HCT116 (cell line): ENCODE results near the gene APOA1. TPM values are rescaled to one million over a fixed set of nuclear protein-coding genes. Genes with fewer than 3 reads are reported as not detected.

Source experiments
- ATAC-seq: fragments of 200-7000 bp; cut with Tn5 transposase; 2 replicates; pipeline ENCODE4 v1.9.1; 2020; ENCODE audit warnings: mild to moderate bottlenecking, moderate library complexity
- BruUV-seq: library from RNA; stranded (reverse); fragments of 400-500 nt; replicated peaks from 2 replicates; lab custom pipeline; 2021; lab: Mats Ljungman, UMichigan
- CTCF ChIA-PET: fragments of 300-600 bp; sonication (Branson Sonifier 250); formaldehyde crosslinking; loops from one replicate; lab custom pipeline; 2021; ENCODE audit warnings: antibody characterized with exemption; lab: Charles Lee
- POLR2A ChIA-PET: fragments of 300-600, 350-600 bp; sonication (Branson Sonifier 250); formaldehyde crosslinking; loops from one replicate; lab custom pipeline; 2021; ENCODE audit warnings: antibody characterized with exemption; lab: Charles Lee
- RAD21 ChIA-PET, 2 experiments: fragments of 300-600 bp; sonication (Branson Sonifier 250); formaldehyde crosslinking; loops; one replicate each; lab custom pipeline; 2023; ENCODE audit warnings: low total read pairs in 2 of 2; ENCODE audit not compliant: uncharacterized antibody in 2 of 2, unreplicated experiment in 2 of 2, low non-redundant PET in 1 of 2; lab: Charles Lee
- DNase-seq: peaks from one replicate; pipeline ENCODE4 v3.0.0-alpha.2; 2010; ENCODE audit warnings: low read depth, low spot score
- H2AFZ ChIP-seq: fragments of 200-600 bp; shearing (Covaris generic), sonication (generic); 2 replicates; pipeline ENCODE4 v1.6.1; 2017; ENCODE audit warnings: low read depth, mixed run types, mixed read lengths, antibody characterized with exemption, low read length; ENCODE audit not compliant: poor library complexity, severe bottlenecking
- H3K27ac ChIP-seq: 2 replicates; pipeline ENCODE4 v1.5.1; 2012; ENCODE audit warnings: low read depth, low read length
- H3K27me3 ChIP-seq: fragments of 200-600 bp; sonication (generic); 2 replicates; pipeline ENCODE4 v1.6.1; 2016; ENCODE audit warnings: mixed run types, low read length, mixed read lengths; ENCODE audit not compliant: insufficient read depth
- H3K36me3 ChIP-seq, 2 experiments: fragments of 200-500 bp in 1 of 2; fragments of 200-600 bp in 1 of 2; sonication (Bioruptor generic) in 1 of 2; sonication (generic) in 1 of 2; 2 replicates each; pipeline versions ENCODE4 v1.5.1 to v1.6.1; 2014 to 2016; ENCODE audit warnings: low read length in 2 of 2, inconsistent platforms in 1 of 2, mixed read lengths in 1 of 2, mixed run types in 1 of 2; ENCODE audit not compliant: insufficient read depth in 2 of 2, control insufficient read depth in 1 of 2
- H3K4me1 ChIP-seq, 2 experiments: fragments of 200-600 bp in 1 of 2; sonication (generic) in 1 of 2; 2 replicates each; pipeline versions ENCODE4 v1.5.1 to v1.6.1; 2012 to 2017; ENCODE audit warnings: low read length in 2 of 2, inconsistent platforms in 1 of 2, mild to moderate bottlenecking in 1 of 2, mixed read lengths in 1 of 2, mixed run types in 1 of 2, moderate library complexity in 1 of 2; ENCODE audit not compliant: insufficient read depth in 2 of 2, control insufficient read depth in 1 of 2
- H3K4me2 ChIP-seq: fragments of 200-600 bp; sonication (generic); 2 replicates; pipeline ENCODE4 v1.6.1; 2017; ENCODE audit warnings: mixed run types, low read length, mixed read lengths
- H3K4me3 ChIP-seq, 2 experiments: fragments of 200-600 bp in 1 of 2; sonication (generic) in 1 of 2; replicated peaks in 1 of 2; 2 replicates each; pipeline ENCODE4 v1.5.1; 2011 to 2016; ENCODE audit warnings: low read length in 2 of 2, control low read depth in 1 of 2, low read depth in 1 of 2, mild to moderate bottlenecking in 1 of 2, mixed read lengths in 1 of 2, mixed run types in 1 of 2
- H3K79me2 ChIP-seq: fragments of 200-600 bp; sonication (generic); 2 replicates; pipeline ENCODE4 v1.6.1; 2017; ENCODE audit warnings: mild to moderate bottlenecking, mixed run types, low read length, moderate library complexity, mixed read lengths; ENCODE audit not compliant: insufficient read depth
- H3K9ac ChIP-seq: fragments of 200-600 bp; sonication (generic); 2 replicates; pipeline ENCODE4 v1.6.1; 2016; ENCODE audit warnings: low read length, mixed read lengths
- H3K9me2 ChIP-seq: fragments of 200-600 bp; sonication (generic), shearing (Covaris generic); 2 replicates; pipeline ENCODE4 v1.6.1; 2017; ENCODE audit warnings: mixed run types, mild to moderate bottlenecking, moderate library complexity; ENCODE audit not compliant: insufficient read depth
- H3K9me3 ChIP-seq, 2 experiments: fragments of 200-500 bp in 1 of 2; fragments of 200-600 bp in 1 of 2; sonication (Bioruptor generic) in 1 of 2; sonication (generic) in 1 of 2; 2 replicates each; pipeline ENCODE4 v1.6.1; 2014 to 2017; ENCODE audit warnings: low read length in 2 of 2, mixed read lengths in 2 of 2, inconsistent platforms in 1 of 2, low read depth in 1 of 2, mild to moderate bottlenecking in 1 of 2, mixed run types in 1 of 2, moderate library complexity in 1 of 2; ENCODE audit not compliant: control insufficient read depth in 1 of 2, insufficient read depth in 1 of 2
- H4K20me1 ChIP-seq: fragments of 200-600 bp; sonication (generic), shearing (Covaris generic); 2 replicates; pipeline ENCODE4 v1.6.1; 2017; ENCODE audit warnings: mixed run types, mild to moderate bottlenecking, moderate library complexity; ENCODE audit not compliant: insufficient read depth
- CBX3 ChIP-seq: IDR thresholded peaks from 2 replicates; pipeline ENCODE4 v1.6.1; 2012; ENCODE audit warnings: low read depth
- CEBPB ChIP-seq: IDR thresholded peaks from 2 replicates; pipeline ENCODE4 v1.6.1; 2012; ENCODE audit warnings: low read depth
- CTCF ChIP-seq, 3 experiments: fragments of 200-600 bp in 1 of 3; sonication (generic) in 1 of 3; IDR thresholded peaks in 2 of 3; conservative IDR thresholded peaks in 1 of 3; 2 replicates each; pipeline ENCODE4 v1.5.1; 2012 to 2017; ENCODE audit warnings: low read depth in 2 of 3, low read length in 2 of 3, antibody characterized with exemption in 1 of 3, borderline replicate concordance in 1 of 3, control low read depth in 1 of 3, mild to moderate bottlenecking in 1 of 3, mixed read lengths in 1 of 3, mixed run types in 1 of 3, moderate library complexity in 1 of 3; ENCODE audit not compliant: insufficient read depth in 1 of 3
- EGR1 ChIP-seq: IDR thresholded peaks from 2 replicates; pipeline ENCODE4 v1.6.1; 2012; ENCODE audit warnings: low read depth
- ELF1 ChIP-seq: IDR thresholded peaks from 2 replicates; pipeline ENCODE4 v1.6.1; 2012; ENCODE audit warnings: low read depth, borderline replicate concordance
- EZH2 ChIP-seq: fragments of 200-600 bp; sonication (generic); IDR thresholded peaks from 2 replicates; pipeline ENCODE4 v1.6.1; 2017; ENCODE audit warnings: antibody characterized with exemption, mixed run types
- FOSL1 ChIP-seq: IDR thresholded peaks from 2 replicates; pipeline ENCODE4 v1.6.1; 2012; ENCODE audit warnings: low read depth
- POLR2A ChIP-seq: IDR thresholded peaks from 2 replicates; pipeline ENCODE4 v1.7.0; 2011; ENCODE audit warnings: borderline replicate concordance; ENCODE audit not compliant: insufficient read depth, insufficient read length; ENCODE audit errors: extremely low read depth
- POLR2AphosphoS5 ChIP-seq: IDR thresholded peaks from 2 replicates; pipeline ENCODE4 v1.6.1; 2011; ENCODE audit warnings: mild to moderate bottlenecking, low read depth, low read length, moderate library complexity
- RAD21 ChIP-seq: IDR thresholded peaks from 2 replicates; pipeline ENCODE4 v1.6.1; 2012; ENCODE audit warnings: low read depth, mild to moderate bottlenecking
- SIN3A ChIP-seq: IDR thresholded peaks from 2 replicates; pipeline ENCODE4 v1.6.1; 2012; ENCODE audit warnings: low read depth
- SRF ChIP-seq: IDR thresholded peaks from 2 replicates; pipeline ENCODE4 v1.6.1; 2012; ENCODE audit warnings: low read depth
- TCF7L2 ChIP-seq: IDR thresholded peaks from 2 replicates; pipeline ENCODE4 v1.7.0; 2011; ENCODE audit warnings: borderline replicate concordance, inconsistent platforms; ENCODE audit not compliant: insufficient read depth, insufficient read length; ENCODE audit errors: extremely low read depth
- YY1 ChIP-seq: IDR thresholded peaks from 2 replicates; pipeline ENCODE4 v1.6.1; 2011; ENCODE audit warnings: low read length, low read depth, moderate library complexity, mild to moderate bottlenecking; ENCODE audit not compliant: insufficient replicate concordance; ENCODE audit errors: extremely low read depth
- ZFX ChIP-seq: fragments of 450-650 bp; IDR thresholded peaks from 2 replicates; pipeline ENCODE4 v1.6.1; 2017
- ZNF274 ChIP-seq: fragments of 200-500 bp; sonication (Bioruptor generic); IDR thresholded peaks from 2 replicates; pipeline ENCODE4 v1.6.1; 2014; ENCODE audit warnings: mild to moderate bottlenecking, low read depth, low read length, inconsistent platforms
- intact Hi-C: fragments of 100-400 bp; cut with micrococcal nuclease; formaldehyde crosslinking; loops from 2 replicates; pipeline ENCODE4 v1.10.0; 2022
- total RNA-seq: library from RNA; stranded (reverse); gene quantifications from one replicate; pipeline ENCODE4 v1.2.1, GENCODE V29; 2021; ENCODE audit not compliant: unreplicated experiment
- TF ChIP-seq, protein P1 (sequence below): IDR thresholded peaks from 2 replicates; pipeline ENCODE4 v1.6.1; 2012
- TF ChIP-seq, protein P2 (sequence below): IDR thresholded peaks from 2 replicates; pipeline ENCODE4 v1.6.1; 2012; ENCODE audit warnings: low read depth

Gene APOA1
- total RNA-seq, 1 experiment from 2014 or later, result 2.0 TPM

DNA sequence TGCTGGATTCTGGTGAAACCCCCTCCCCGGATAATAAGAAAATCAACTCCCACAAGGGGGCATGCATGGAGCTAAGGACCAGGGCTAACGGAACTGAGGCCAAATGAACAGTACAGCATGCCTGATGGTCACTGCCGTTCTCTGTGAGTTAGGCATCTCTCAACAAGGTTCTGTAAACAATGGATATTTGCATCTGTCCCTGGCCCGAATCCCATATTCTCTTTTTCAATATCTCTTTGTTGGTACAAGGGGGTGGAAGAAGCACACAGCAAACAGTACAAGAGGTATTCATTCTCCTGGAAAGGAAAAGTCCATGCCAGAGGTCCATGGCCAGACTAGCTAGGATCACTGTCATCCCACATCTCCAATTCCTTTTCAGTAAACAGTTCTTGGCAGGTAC is 32.2 kb upstream of the APOA1 start:
- H2AFZ ChIP-seq, result no peak overlapping the region
- no peak overlapping the region for H3K27ac ChIP-seq
- no peaks in the 10 kb centered on the region for H3K27me3 ChIP-seq
- RAD21 ChIA-PET, result no interaction called here
- no peaks in the 10 kb centered on the region for H3K9me3 ChIP-seq
- ATAC-seq (no peak), DNase-seq (no peak)
- H3K4me1 ChIP-seq, result no peaks in the 10 kb centered on the region
- H3K79me2 ChIP-seq, result no peaks in the 10 kb centered on the region
- no peak overlapping the region for H3K4me2 ChIP-seq
- H3K36me3 ChIP-seq, result peaks cover 6 to 31% of the 10 kb centered on the region in 2 experiments; a peak in 2 of 4 replicates
- CTCF ChIA-PET, result no interaction called here
- intact Hi-C loops, result no loop called here
- no peak overlapping the region for H3K9ac ChIP-seq
- POLR2A ChIA-PET, result no interaction called here
- H3K9me2 ChIP-seq, result no peaks in the 10 kb centered on the region
- no TSS peak for BruUV-seq
- H3K4me3 ChIP-seq, result no peak overlapping the region
- H4K20me1 ChIP-seq, result no peaks in the 10 kb centered on the region
- TF ChIP-seq EGR1 (no peak), FOSL1 (no peak), POLR2AphosphoS5 (no peak), ELF1 (no peak), YY1 (no peak), CEBPB (no peak), CBX3 (no peak), ZNF274 (no peak), EZH2 (no peak), ZFX (no peak), TCF7L2 (no peak), CTCF (IDR thresholded peaks at IDR 0.05 in 2 of 3, conservative IDR thresholded peaks at IDR 0.05 in 1 of 3; ENCODE audit: borderline replicate concordance in 1 of 3, insufficient read depth in 1 of 3, low read depth in 2 of 3, low read length in 2 of 3) (no peak), RAD21 (no peak), SIN3A (no peak), SRF (no peak), POLR2A (no peak)
- TF ChIP-seq, protein P1, sequence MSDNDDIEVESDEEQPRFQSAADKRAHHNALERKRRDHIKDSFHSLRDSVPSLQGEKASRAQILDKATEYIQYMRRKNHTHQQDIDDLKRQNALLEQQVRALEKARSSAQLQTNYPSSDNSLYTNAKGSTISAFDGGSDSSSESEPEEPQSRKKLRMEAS, result no peak
- TF ChIP-seq, protein P2, sequence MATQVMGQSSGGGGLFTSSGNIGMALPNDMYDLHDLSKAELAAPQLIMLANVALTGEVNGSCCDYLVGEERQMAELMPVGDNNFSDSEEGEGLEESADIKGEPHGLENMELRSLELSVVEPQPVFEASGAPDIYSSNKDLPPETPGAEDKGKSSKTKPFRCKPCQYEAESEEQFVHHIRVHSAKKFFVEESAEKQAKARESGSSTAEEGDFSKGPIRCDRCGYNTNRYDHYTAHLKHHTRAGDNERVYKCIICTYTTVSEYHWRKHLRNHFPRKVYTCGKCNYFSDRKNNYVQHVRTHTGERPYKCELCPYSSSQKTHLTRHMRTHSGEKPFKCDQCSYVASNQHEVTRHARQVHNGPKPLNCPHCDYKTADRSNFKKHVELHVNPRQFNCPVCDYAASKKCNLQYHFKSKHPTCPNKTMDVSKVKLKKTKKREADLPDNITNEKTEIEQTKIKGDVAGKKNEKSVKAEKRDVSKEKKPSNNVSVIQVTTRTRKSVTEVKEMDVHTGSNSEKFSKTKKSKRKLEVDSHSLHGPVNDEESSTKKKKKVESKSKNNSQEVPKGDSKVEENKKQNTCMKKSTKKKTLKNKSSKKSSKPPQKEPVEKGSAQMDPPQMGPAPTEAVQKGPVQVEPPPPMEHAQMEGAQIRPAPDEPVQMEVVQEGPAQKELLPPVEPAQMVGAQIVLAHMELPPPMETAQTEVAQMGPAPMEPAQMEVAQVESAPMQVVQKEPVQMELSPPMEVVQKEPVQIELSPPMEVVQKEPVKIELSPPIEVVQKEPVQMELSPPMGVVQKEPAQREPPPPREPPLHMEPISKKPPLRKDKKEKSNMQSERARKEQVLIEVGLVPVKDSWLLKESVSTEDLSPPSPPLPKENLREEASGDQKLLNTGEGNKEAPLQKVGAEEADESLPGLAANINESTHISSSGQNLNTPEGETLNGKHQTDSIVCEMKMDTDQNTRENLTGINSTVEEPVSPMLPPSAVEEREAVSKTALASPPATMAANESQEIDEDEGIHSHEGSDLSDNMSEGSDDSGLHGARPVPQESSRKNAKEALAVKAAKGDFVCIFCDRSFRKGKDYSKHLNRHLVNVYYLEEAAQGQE, result no peak
